Pancreas (tissue), 10 donors: Measurements from ENCODE around the gene PRIMA1. TPM values are rescaled to one million over a fixed set of nuclear protein-coding genes. Genes with fewer than 3 reads are reported as not detected.

Source experiments
- ATAC-seq, 4 donors: fragments of 200-7000 bp; cut with Tn5 transposase; one replicate each; pipeline versions ENCODE4 v1.8.0 to v1.9.1; 2020; ENCODE audit warnings: mild to moderate bottlenecking in 4 of 4, moderate library complexity in 4 of 4
- DNase-seq, 6 donors: peaks; one replicate each; pipeline ENCODE4 v3.0.0-alpha.2; 2020
- FAIRE-seq: peaks from 2 replicates; lab custom pipeline; 2012; peaks lifted over from hg19 to GRCh38; lab: Jason Lieb, UNC
- H3K27ac ChIP-seq, 4 donors: fragments of 200-600 bp; sonication (generic); 1 replicate in 3 of 4; 2 replicates in 1 of 4; pipeline versions ENCODE4 v1.5.0 to v1.8.0; 2020
- H3K27me3 ChIP-seq, 4 donors: fragments of 200-600 bp; one replicate each; pipeline ENCODE4 v1.8.0; 2021
- H3K36me3 ChIP-seq, 3 donors: fragments of 200-600 bp; sonication (generic) in 1 of 3; one replicate each; pipeline versions ENCODE4 v1.5.0 to v1.8.0; 2020 to 2021
- H3K4me1 ChIP-seq, 3 donors: fragments of 200-600 bp; one replicate each; pipeline ENCODE4 v1.8.0; 2021
- H3K4me3 ChIP-seq, 4 donors: fragments of 200-600 bp; sonication (generic) in 2 of 4; one replicate each; pipeline versions ENCODE4 v1.5.0 to v1.8.0; 2020 to 2021
- H3K9me3 ChIP-seq, 4 donors: fragments of 200-600 bp; one replicate each; pipeline ENCODE4 v1.8.0; 2021
- CTCF ChIP-seq, 4 donors: fragments of 200-600 bp; sonication (generic) in 3 of 4; IDR thresholded peaks; one replicate each; pipeline versions ENCODE4 v1.5.0 to v1.8.0; 2021; ENCODE audit warnings: antibody characterized with exemption in 4 of 4
- WGBS, 2 donors: extraction: QIAGEN DNeasy Blood & Tissue Kit; methylation state at CpG; one replicate each; pipeline ENCODE4 v1.1.7; 2013; 5-methylcytosine and 5-hydroxymethylcytosine counted together
- intact Hi-C, 3 donors: fragments of 100-400 bp; cut with DNase I; formaldehyde crosslinking; loops; one replicate each; pipeline versions ENCODE4 v1.11.1 to v1.14.2; 2022
- polyA plus RNA-seq, 2 donors: library from polyadenylated mRNA; stranded (reverse); fragments of 200-250 nt; gene quantifications; one replicate each; pipeline ENCODE4 v1.2.3, GENCODE V29; 2013
- total RNA-seq, 6 donors: library from RNA; stranded (reverse); fragmentation: NEBNext Ultra II Directional in 4 of 6; extraction: Animal tissue kit (Norgen Biotek cat#: 25700) in 4 of 6; gene quantifications; one replicate each; pipeline versions ENCODE4 v1.2.1 to v1.2.4, GENCODE V29; 2021 to 2023
- donor health status: healthy with polysubstance abuse.
- donor health status: DM: no; HTN: no; CAD: no; lungs with moderate emphysema.
- donor health status: DM: no; HTN: no; CAD: no.
- donor health status: control.
- donor health status: control.
- donor health status: Bipolar disorder and iron deficiency.
- donor health status: DM: yes; HTN: yes; CAD: no.
- donor health status: DM: no; HTN: no; CAD: no.
- donor health status: DM: no; HTN: no; CAD: no.
- donor health status: DM: yes; HTN: yes; CAD: no.

PRIMA1 gene
- total and polyA plus RNA-seq, 8 donors, result 0.27 to 0.61 (median 0.33) TPM

DNA sequence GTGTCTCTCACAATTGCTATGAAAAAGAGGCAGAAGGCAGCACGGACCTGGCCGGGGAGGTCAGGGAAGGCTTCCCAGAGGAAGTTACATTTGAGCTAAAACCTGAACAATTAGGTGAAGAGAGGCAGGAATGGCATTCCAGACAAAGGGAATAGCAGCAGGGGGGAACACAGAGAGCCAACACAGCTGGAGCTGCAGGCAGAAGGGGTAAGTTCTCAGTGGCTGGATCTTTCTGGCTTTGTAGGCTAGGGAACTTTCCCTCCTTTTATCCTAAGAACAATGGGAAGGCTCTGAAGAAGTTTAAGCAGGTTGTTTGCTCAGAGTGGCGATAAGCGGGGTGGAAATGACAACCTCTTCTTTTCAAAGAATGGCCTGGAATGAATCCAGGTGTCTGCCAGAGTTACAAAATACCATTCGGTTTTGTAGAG lies 100.0 kb downstream of the PRIMA1 start:
- no peaks in the 10 kb centered on the region for H3K27me3 ChIP-seq
- no peaks in the 10 kb centered on the region for H3K4me1 ChIP-seq
- TF ChIP-seq CTCF (IDR thresholded peaks at IDR 0.05), result no peak
- WGBS, 2 donors, result 59 to 66% methylated on average over 5 of the region's 5 CpGs
- H3K4me3 ChIP-seq, result no peak overlapping the region
- no peak overlapping the region for H3K27ac ChIP-seq
- no peaks in the 10 kb centered on the region for H3K36me3 ChIP-seq
- FAIRE-seq (no peak), ATAC-seq (no peak), DNase-seq (no peak)
- intact Hi-C loops, result no loop called here
- H3K9me3 ChIP-seq, result no peaks in the 10 kb centered on the region

GRCh38 chr14:93686268-93686667 lies 102.0 kb downstream of the PRIMA1 start:
- intact Hi-C loops, result no loop called here
- WGBS, 2 donors, result 76% methylated on average over 5 of the region's 5 CpGs
- H3K36me3 ChIP-seq, result no peaks in the 10 kb centered on the region
- no peak overlapping the region for H3K4me3 ChIP-seq
- TF ChIP-seq CTCF (IDR thresholded peaks at IDR 0.05), result no peak
- H3K9me3 ChIP-seq, result no peaks in the 10 kb centered on the region
- H3K27ac ChIP-seq, result no peak overlapping the region
- H3K27me3 ChIP-seq, result no peaks in the 10 kb centered on the region
- FAIRE-seq, result no peak
- no peak for DNase-seq
- no peaks in the 10 kb centered on the region for H3K4me1 ChIP-seq
- no peak for ATAC-seq

DNA sequence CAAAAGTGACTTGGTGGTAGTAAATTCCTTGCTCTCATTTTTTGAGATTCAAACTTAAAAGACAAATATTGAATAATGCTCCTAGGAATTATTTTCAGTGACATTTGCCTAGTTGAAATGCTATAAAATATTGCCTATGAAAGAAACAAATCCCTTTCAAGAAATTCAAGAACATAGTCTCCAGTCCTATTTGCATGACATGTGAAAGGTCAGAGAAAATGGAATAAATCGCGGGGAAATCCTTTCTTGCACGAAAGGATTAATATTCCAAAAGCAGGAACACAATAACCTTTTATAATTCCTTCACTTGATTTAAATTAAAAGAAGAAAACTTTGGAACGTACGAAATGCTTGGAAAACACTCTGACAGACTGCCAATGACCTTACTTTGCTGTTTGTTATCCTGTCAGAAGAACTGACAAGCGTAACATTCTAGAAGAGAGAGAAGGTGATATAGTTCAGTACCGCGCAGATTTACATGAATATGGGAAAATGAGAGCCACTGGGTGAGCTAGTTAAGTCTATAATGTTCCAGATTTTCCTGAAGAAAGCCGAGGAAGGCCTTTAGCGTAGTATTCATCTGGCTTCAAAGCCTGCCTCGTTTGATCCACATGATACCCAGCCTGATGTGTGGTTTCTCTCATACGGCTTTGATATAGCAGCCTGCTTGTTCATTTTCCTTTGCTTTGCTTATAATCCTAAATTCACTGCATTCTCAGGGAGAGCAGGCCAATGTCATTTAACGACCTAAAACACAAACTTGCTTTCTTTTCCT lies 103.0 kb downstream of the PRIMA1 start:
- H3K36me3 ChIP-seq, result no peaks in the 10 kb centered on the region
- no peaks in the 10 kb centered on the region for H3K27me3 ChIP-seq
- FAIRE-seq, result no peak
- no peak for TF ChIP-seq CTCF (IDR thresholded peaks at IDR 0.05)
- H3K4me1 ChIP-seq, result no peaks in the 10 kb centered on the region
- WGBS, 2 donors, result 88 to 90% methylated on average over 13 of the region's 13 CpGs
- ATAC-seq, result no peak
- intact Hi-C loops, result no loop called here
- H3K27ac ChIP-seq, result no peak overlapping the region
- H3K4me3 ChIP-seq, result no peak overlapping the region
- no peak for DNase-seq
- H3K9me3 ChIP-seq, result no peaks in the 10 kb centered on the region

- Histone ChIP-seq H3K9me3 (no peaks in the 10 kb centered on the region), H3K27ac (no peak overlapping the region), H3K4me3 (no peak overlapping the region), H3K27me3 (no peaks in the 10 kb centered on the region), H3K4me1 (no peaks in the 10 kb centered on the region), H3K36me3 (no peaks in the 10 kb centered on the region)
- ATAC-seq (peak in 1 of 4 donors; percentile 23), FAIRE-seq (no peak), DNase-seq (no peak)
- TF ChIP-seq CTCF (IDR thresholded peaks at IDR 0.05), result no peak
- intact Hi-C loops, result no loop called here
- WGBS, 2 donors, result 79 to 84% methylated on average over 5 of the region's 5 CpGs
These were observed 105.1 kb downstream of the PRIMA1 start for GRCh38 chr14:93683226-93683625.

DNA sequence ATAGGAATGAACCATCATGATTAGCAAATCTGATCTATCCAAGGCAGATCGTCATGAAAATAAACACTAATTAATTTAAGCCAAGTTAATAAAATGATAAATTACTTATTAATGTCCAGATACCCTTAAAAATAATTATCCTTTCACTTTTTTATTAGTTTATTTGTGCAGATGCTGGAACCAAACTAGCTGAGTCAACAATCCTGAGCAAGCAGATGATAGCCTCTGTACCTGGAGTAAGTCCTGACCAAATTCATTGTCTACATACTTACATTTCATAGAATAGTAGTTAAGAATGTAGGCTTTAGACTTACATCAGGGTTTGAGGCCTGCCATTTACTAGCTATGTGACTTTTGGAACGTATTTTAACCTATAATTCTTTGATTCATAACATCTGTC lies 105.8 kb downstream of the PRIMA1 start:
- Histone ChIP-seq H3K27ac (no peak overlapping the region), H3K4me1 (no peaks in the 10 kb centered on the region), H3K9me3 (no peaks in the 10 kb centered on the region), H3K27me3 (no peaks in the 10 kb centered on the region), H3K4me3 (no peak overlapping the region), H3K36me3 (no peaks in the 10 kb centered on the region)
- DNase-seq (no peak), FAIRE-seq (no peak), ATAC-seq (no peak)
- intact Hi-C loops, result no loop called here
- no peak for TF ChIP-seq CTCF (IDR thresholded peaks at IDR 0.05)
- 79 to 84% methylated on average over 2 of the region's 2 CpGs for WGBS, 2 donors
